Stimulated activated CD4-positive, alpha-beta T cell treated with anti-CD3 and anti-CD28 coated beads, Interleukin-12 subunit alpha, Interleukin-12 subunit beta, amount 100 ng/mL, for 4 hours (primary cell): ENCODE data around the gene ECSIT.
"Not testable (repeated sequence)": the region's sequence is repeated elsewhere in the genome, so short reads cannot be mapped to it uniquely, and the experiment has no call there.

Experiments
- DNase-seq: peaks from one replicate; pipeline ENCODE4 v3.0.0-alpha.2; 2020

The ECSIT gene

GRCh38 chr19:11473725-11474124 lies 55.2 kb downstream of the ECSIT start:
- DNase-seq: no peak

- DNase-seq: not testable (repeated sequence)
These were observed 60.6 kb downstream of the ECSIT start for GRCh38 chr19:11468266-11468845.

GRCh38 chr19:11465600-11465999 lies 63.3 kb downstream of the ECSIT start:
- DNase-seq: no peak

- no peak for DNase-seq
These were observed 64.3 kb downstream of the ECSIT start for GRCh38 chr19:11464333-11465265.

GRCh38 chr19:11463391-11463790 lies 65.5 kb downstream of the ECSIT start:
- DNase-seq: no peak

DNA sequence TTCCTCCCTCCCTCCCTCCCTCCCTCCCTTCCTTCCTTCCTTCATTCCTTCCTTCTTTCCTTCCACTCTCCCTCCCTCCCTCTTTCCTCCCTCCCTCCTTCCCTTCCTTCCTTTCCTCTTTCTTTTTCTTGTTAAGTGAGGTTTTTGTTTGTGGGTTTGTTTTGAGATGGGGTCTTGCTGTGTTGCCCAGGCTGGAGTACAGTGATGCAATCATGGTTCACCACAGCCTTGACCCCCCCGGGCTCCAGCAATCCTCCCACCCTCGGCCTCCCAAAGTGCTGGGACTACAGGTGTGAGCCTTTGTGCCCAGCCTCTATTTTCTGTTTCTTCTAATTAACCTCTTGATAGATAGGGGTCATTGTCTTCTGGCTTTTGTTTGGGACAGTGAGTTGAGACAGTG lies 67.5 kb downstream of the ECSIT start:
- DNase-seq: no peak

DNA sequence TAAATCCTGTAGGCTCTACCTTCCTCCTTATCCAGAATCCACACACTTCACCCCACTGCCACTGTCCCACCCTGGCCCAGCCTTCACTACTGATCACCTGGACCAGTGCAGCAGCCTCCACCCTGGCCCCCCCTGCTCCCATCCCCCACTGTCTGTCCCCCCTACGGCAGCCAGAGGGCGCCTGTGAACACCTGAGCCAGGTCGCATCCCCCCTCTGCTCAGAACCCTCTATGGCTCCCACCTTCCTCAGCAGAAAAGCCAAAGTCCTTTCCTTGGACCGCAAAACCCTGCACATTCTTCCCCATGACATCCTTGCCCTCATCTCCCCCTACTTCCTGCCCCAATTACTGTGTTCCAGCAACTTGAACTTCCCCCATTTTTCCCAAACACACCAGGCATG lies 68.7 kb downstream of the ECSIT start:
- no peak for DNase-seq

DNA sequence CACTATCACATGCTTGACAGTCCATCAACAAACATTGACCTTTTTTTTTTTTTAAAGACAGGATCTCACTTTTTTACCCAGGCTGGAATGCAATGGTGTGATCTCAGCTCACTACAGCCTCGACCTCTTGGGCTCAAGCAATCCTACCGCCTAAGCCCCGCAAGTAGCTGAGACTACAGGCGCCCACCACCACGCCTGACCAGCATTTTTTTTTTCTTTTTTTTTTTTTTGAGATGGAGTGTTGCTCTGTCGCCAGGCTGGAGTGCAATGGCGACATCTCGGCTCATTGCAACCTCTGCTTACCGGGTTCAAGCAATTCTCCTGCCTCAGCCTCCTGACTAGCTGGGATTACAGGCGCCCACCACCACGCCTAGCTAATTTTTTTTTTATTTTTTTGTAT lies 70.0 kb downstream of the ECSIT start:
- DNase-seq: not testable (repeated sequence)

- no peak for DNase-seq
These were observed 70.6 kb downstream of the ECSIT start for GRCh38 chr19:11458236-11458900.

DNA sequence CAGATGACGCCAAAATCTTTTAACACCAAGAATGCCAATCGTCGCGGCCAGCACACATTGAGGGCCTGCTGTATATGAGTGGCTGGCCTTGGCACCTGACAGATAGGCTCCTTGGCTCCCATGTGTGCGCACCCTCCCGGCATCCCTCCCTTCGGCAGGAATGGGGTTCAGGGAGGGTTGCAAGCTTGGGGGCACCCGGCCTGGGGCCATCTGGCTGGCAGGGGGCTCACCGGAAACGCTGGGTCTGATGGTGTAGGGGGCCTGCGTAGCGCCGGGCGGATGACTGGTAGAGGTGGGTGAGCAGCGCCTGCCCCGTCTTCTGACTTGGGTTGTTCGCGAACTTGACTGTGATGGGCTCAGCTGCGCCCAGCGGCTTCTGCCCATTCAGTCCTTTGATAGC lies 71.1 kb downstream of the ECSIT start:
- no peak for DNase-seq

- DNase-seq: no peak
These were observed 71.8 kb downstream of the ECSIT start for GRCh38 chr19:11457115-11457514.

DNA sequence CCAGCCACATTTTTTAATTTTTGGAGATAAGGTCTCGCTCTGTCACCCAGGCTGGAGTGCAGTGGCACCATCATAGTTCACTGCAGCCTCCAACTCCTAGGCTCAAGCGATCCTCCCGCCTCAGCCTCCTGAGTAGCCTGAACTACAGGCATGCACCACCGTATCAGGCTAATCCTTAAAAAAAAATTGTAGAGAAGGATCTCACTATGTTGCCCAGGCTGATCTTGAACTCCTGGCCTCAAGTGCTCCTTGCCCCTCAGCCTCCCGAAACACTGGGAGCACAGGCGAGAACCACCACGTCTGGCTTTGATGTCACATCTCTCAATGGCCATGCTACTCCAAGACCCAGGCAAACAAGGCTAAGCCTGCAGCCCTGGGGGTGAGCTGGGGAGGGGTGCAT lies 72.3 kb downstream of the ECSIT start:
- no peak for DNase-seq
